Progenitor cell of endocrine pancreas (in vitro differentiated cells): ENCODE measurements around the gene POLR2M. TPM values are rescaled to one million over a fixed set of nuclear protein-coding genes. Genes with fewer than 3 reads are reported as not detected.

Experiments used
- DNase-seq: peaks from one replicate; pipeline ENCODE4 v3.0.0; 2021; ENCODE audit warnings: low spot score; ENCODE audit not compliant: unreplicated experiment
- H3K27ac Mint-ChIP-seq: 2 replicates; pipeline ENCODE4 v1.8.0; 2021; ENCODE audit warnings: mild to moderate bottlenecking, moderate library complexity, mixed read lengths
- H3K27me3 Mint-ChIP-seq: 2 replicates; pipeline ENCODE4 v1.8.0; 2021; ENCODE audit warnings: mixed read lengths
- H3K36me3 Mint-ChIP-seq: 2 replicates; pipeline ENCODE4 v1.8.0; 2022; ENCODE audit warnings: mixed read lengths; ENCODE audit not compliant: insufficient read depth
- H3K4me1 Mint-ChIP-seq: 2 replicates; pipeline ENCODE4 v1.8.0; 2021; ENCODE audit warnings: low read depth, mixed read lengths
- H3K4me3 Mint-ChIP-seq: 2 replicates; pipeline ENCODE4 v1.8.0; 2021; ENCODE audit warnings: low read depth, mild to moderate bottlenecking, moderate library complexity, mixed read lengths
- H3K9me3 Mint-ChIP-seq: 2 replicates; pipeline ENCODE4 v1.8.0; 2021; ENCODE audit warnings: low read depth, mixed read lengths
- total RNA-seq: library from RNA; stranded (reverse); gene quantifications from 2 replicates; pipeline ENCODE4 v1.2.1, GENCODE V29; 2021
- TF ChIP-seq, protein P1 (sequence below): fragments of 200-600 bp; sonication (generic); IDR thresholded peaks from one replicate; pipeline ENCODE4 v1.5.0; 2021; ENCODE audit warnings: antibody characterized with exemption, mild to moderate bottlenecking; ENCODE audit not compliant: unreplicated experiment

Gene POLR2M
- total RNA-seq, 1 donor from 2014 or later: 64.3 TPM

DNA sequence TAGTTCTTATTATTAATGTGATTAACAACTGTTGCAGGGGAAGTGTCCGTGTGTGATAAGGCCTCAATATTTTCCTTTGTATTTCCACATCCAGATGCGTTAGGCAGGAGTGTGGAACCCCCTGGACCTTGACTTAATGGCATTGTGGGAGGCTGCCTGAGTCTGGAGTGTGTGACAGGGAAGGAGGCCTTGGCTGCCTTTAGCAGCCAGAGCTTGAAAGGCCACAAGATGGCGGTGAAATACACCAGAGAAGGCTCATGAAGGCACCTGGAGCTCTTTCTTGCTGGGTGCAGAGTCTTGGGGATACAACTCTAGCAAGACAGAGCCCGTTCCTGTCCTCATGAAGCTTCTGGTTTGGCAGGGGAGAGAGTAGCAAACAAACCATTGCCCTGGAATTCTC lies 36.9 kb downstream of the POLR2M start:
- TF ChIP-seq, protein P1, sequence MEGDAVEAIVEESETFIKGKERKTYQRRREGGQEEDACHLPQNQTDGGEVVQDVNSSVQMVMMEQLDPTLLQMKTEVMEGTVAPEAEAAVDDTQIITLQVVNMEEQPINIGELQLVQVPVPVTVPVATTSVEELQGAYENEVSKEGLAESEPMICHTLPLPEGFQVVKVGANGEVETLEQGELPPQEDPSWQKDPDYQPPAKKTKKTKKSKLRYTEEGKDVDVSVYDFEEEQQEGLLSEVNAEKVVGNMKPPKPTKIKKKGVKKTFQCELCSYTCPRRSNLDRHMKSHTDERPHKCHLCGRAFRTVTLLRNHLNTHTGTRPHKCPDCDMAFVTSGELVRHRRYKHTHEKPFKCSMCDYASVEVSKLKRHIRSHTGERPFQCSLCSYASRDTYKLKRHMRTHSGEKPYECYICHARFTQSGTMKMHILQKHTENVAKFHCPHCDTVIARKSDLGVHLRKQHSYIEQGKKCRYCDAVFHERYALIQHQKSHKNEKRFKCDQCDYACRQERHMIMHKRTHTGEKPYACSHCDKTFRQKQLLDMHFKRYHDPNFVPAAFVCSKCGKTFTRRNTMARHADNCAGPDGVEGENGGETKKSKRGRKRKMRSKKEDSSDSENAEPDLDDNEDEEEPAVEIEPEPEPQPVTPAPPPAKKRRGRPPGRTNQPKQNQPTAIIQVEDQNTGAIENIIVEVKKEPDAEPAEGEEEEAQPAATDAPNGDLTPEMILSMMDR: no peak
- H3K27ac Mint-ChIP-seq: no peak overlapping the region

DNA sequence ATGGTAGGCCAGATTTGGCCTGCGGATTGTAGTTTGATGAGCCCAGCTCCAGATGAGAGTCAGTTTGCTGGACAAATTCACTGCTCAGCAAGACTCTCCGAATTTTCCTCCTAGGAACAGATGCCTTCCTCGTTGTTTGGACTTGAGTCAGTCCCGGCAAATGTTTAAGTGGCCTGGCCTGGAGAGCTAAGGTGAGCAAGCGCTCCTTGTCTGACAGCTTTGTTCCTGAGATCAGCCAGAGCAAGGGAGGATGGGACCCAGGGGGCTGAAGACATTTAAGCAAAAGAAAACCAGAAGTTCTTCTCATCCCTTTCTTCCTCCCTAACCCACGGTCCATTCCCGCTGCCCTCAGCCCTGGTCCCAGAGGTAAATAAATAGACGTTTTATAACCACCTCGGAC lies 40.3 kb downstream of the POLR2M start:
- Mint-ChIP-seq H3K4me1 (no peaks in the 10 kb centered on the region), H3K9me3 (no peaks in the 10 kb centered on the region), H3K36me3 (no peaks in the 10 kb centered on the region), H3K27me3 (peaks cover 15% of the 10 kb centered on the region), H3K4me3 (no peak overlapping the region), H3K27ac (no peak overlapping the region)
- no peak for DNase-seq
- TF ChIP-seq, protein P1: no peak

More for the DNA sequence above, 36.9 kb downstream of the POLR2M start:
- H3K36me3 Mint-ChIP-seq: no peaks in the 10 kb centered on the region
- no peak overlapping the region for H3K4me3 Mint-ChIP-seq
- DNase-seq: no peak
- H3K9me3 Mint-ChIP-seq: no peaks in the 10 kb centered on the region
- H3K27me3 Mint-ChIP-seq: peaks cover 8% of the 10 kb centered on the region
- H3K4me1 Mint-ChIP-seq: no peaks in the 10 kb centered on the region

DNA sequence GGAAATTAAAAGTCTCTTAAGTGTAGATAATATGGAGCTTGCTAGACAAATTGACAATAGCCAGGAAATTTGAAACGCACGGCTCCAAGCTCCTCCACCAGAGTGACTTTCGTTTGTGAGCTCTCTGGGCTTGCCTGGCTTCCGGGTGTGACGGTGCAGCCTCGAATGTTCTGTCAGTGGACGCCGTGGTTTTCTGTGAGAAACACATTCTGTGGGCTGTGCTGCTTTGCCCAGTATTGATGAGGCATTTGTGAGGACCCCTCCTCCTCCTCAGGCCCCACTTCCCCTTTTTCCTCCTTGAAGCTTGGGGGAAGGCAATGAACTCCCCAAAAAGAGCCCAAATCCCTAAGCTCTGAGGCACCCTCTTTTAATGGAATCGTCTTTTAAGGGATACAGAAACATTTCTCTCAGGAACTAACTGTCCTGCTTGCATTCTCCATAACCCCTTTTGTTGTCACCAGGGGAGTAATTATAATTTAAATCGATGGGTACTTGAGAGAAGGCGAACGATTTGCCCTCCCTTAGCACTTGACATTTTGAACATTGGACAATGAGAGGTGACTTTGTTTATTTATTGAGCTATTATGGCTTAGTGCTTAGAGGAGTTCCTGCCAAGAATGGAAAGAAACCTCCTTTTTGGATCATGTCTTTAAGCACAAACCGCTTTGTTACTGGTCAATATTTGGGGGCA lies 40.8 kb downstream of the POLR2M start:
- no peak overlapping the region for H3K27ac Mint-ChIP-seq
- TF ChIP-seq, protein P1: no peak
- peaks cover 15% of the 10 kb centered on the region for H3K27me3 Mint-ChIP-seq
- DNase-seq: no peak
- H3K4me1 Mint-ChIP-seq: no peaks in the 10 kb centered on the region
- H3K4me3 Mint-ChIP-seq: no peak overlapping the region
- no peaks in the 10 kb centered on the region for H3K36me3 Mint-ChIP-seq
- no peaks in the 10 kb centered on the region for H3K9me3 Mint-ChIP-seq

DNA sequence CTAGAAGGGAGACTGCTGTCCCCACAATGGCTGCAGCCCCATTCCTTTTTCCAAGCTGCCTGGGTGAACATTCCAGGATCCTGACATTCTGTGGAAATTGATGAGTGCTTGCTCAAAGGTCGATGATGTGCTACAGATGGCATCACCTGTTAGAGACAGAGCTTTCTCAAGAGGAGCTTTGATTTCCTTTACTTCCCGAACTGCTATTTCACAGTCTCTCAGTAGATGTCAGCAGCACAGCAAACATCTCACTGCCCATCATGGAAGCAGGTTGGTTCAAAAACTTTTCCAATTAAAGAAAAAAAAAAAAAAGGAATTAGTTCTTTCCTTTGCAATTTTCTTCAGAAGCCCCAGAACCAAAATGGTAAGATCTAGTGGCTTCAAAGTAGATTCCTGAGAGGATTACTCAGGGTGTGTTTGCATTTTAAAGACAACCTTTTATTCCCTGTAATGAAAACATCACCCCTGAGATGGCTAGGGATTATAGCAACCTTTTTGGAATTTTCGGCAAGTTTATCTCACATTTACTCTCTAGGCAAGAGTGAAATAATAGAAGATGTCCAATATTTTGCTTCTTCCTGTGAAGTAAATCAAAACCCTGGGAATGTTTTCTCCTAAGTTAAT lies 44.8 kb downstream of the POLR2M start:
- DNase-seq: no peak
- no peaks in the 10 kb centered on the region for H3K36me3 Mint-ChIP-seq
- H3K27ac Mint-ChIP-seq: no peak overlapping the region
- H3K27me3 Mint-ChIP-seq: peaks cover 15% of the 10 kb centered on the region
- no peak overlapping the region for H3K4me3 Mint-ChIP-seq
- TF ChIP-seq, protein P1: peak; percentile 55
- no peaks in the 10 kb centered on the region for H3K4me1 Mint-ChIP-seq
- H3K9me3 Mint-ChIP-seq: no peaks in the 10 kb centered on the region

DNA sequence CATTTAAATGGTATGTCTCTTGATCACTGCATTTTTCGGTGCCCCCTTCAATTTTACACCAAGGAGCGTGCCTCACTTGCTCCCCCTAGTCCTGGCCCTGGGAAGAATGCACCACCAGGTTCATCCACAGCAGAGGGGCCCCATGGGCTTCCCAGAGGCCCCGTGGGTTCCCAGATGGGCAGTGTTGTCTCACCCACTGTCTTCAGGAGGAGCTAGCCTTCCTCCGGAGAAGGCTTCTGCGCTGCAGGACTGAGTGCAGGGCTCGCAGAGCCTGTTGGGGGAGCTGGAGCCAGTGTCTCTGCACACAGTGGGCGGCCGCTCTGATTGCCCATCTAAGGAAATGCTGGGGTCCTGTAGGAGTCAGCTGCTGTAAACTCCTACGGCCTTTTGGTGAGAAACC lies 45.9 kb downstream of the POLR2M start:
- TF ChIP-seq, protein P1: no peak
- no peak for DNase-seq

More for the DNA sequence above, 45.9 kb downstream of the POLR2M start:
- Mint-ChIP-seq H3K27ac (no peak overlapping the region), H3K4me1 (no peaks in the 10 kb centered on the region), H3K4me3 (no peak overlapping the region), H3K36me3 (no peaks in the 10 kb centered on the region), H3K9me3 (no peaks in the 10 kb centered on the region), H3K27me3 (peaks cover 6% of the 10 kb centered on the region)
